ENCODE measurements around the gene ANXA6.

ANXA6 gene

DNA sequence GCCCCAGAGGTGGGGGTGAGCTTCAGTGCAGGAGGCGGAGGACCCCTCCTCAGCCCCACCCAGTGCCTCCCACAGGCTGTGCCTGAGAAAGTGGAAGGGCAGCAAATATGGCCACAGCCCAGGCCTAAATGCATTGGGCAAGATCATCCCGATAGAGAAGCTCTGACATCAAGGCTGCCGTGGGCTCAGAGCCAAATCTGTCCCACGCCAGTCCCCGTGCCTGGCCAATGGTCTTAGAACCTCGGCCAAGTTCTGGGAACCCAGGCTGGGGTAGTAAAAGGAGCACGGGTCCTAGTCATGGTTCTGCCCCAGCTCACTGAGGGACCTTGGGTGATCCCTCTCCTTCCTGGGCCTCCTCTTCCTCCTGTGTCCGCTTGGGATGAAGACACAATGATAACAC, 49.0 kb downstream of the ANXA6 start:
- H3K27ac ChIP-seq (ENCODE audit: low read length): no peak overlapping the region
- TF ChIP-seq EZH2phosphoT487 (IDR thresholded peaks at IDR 0.05; ENCODE audit: low read depth): no peak
- no peak for TF ChIP-seq CTCF (IDR thresholded peaks at IDR 0.05; ENCODE audit: low read depth, low read length)
- no peaks in the 10 kb centered on the region for H3K36me3 ChIP-seq (replicated peaks; ENCODE audit: low read depth, low read length)

DNA sequence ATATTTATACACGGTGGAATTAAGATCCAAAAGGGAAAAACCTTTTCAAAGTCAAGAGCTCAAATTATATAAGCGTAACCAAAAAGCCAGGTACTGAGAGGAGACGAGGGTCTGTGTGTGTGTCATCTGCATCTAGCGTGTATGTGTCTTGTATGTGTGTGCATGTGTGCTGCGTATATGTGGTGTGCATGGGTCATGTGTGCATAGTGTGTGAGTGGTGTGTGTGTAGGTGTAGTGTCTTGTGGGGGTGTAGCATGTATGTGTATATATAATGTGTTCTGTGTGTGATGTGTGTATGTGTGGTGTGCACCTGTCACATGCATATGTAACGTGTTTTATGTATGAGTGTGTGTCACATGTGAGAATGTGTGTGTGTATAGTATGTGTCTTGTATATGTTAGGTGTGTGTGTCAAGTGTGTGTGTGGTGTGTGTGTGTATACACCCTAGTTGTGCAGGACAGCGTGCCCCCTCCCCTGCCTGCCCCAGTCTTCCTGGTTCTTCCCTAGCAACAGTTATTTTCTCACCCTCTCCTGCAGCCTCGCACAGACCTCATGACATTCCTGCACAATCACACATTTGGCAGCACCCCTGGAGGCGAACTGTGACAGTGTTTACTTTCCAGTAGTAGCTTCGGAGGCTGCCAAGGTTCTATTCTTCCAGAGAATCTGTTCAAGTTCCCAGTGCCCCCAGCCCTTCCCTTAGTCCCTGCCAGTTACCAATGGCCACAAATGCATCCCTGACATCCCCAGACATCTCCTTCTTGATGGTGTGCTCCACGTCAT, 49.6 kb downstream of the ANXA6 start:
- Histone ChIP-seq H3K27ac (ENCODE audit: low read length) (no peak overlapping the region), H3K36me3 (replicated peaks; ENCODE audit: low read depth, low read length) (no peaks in the 10 kb centered on the region), H3K4me1 (ENCODE audit: low read length) (peaks cover 25% of the 10 kb centered on the region), H3K9me3 (ENCODE audit: insufficient read depth, low read length) (no peaks in the 10 kb centered on the region), H3K4me2 (ENCODE audit: low read length) (no peak overlapping the region), H3K79me2 (ENCODE audit: low read length) (no peaks in the 10 kb centered on the region), H4K20me1 (ENCODE audit: insufficient read depth, low read length) (no peaks in the 10 kb centered on the region), H3K9ac (ENCODE audit: low read length) (no peak overlapping the region), H2AFZ (ENCODE audit: low read depth, low read length) (no peak overlapping the region), H3K4me3 (ENCODE audit: low read length) (no peak overlapping the region), H3K27me3 (ENCODE audit: low read depth, low read length) (peaks cover 2% of the 10 kb centered on the region)
- TF ChIP-seq EZH2phosphoT487 (IDR thresholded peaks at IDR 0.05; ENCODE audit: low read depth) (no peak), CTCF (IDR thresholded peaks at IDR 0.05; ENCODE audit: low read depth, low read length) (no peak)

More for the DNA sequence above, 49.0 kb downstream of the ANXA6 start:
- no peaks in the 10 kb centered on the region for H3K79me2 ChIP-seq (ENCODE audit: low read length)
- H3K4me1 ChIP-seq (ENCODE audit: low read length): peaks cover 29% of the 10 kb centered on the region
- H3K27me3 ChIP-seq (ENCODE audit: low read depth, low read length): peaks cover 2% of the 10 kb centered on the region
- H3K4me2 ChIP-seq (ENCODE audit: low read length): no peak overlapping the region
- no peak overlapping the region for H2AFZ ChIP-seq (ENCODE audit: low read depth, low read length)
- no peaks in the 10 kb centered on the region for H4K20me1 ChIP-seq (ENCODE audit: insufficient read depth, low read length)
- H3K4me3 ChIP-seq (ENCODE audit: low read length): no peak overlapping the region
- H3K9ac ChIP-seq (ENCODE audit: low read length): no peak overlapping the region
- no peaks in the 10 kb centered on the region for H3K9me3 ChIP-seq (ENCODE audit: insufficient read depth, low read length)

GRCh38 chr5:151107084-151107483, 50.5 kb downstream of the ANXA6 start:
- no peak for TF ChIP-seq EZH2phosphoT487 (IDR thresholded peaks at IDR 0.05; ENCODE audit: low read depth)
- no peak for TF ChIP-seq CTCF (IDR thresholded peaks at IDR 0.05; ENCODE audit: low read depth, low read length)
- Histone ChIP-seq H3K27me3 (ENCODE audit: low read depth, low read length) (peaks cover 2% of the 10 kb centered on the region), H3K79me2 (ENCODE audit: low read length) (no peaks in the 10 kb centered on the region), H3K4me2 (ENCODE audit: low read length) (no peak overlapping the region), H3K36me3 (replicated peaks; ENCODE audit: low read depth, low read length) (no peaks in the 10 kb centered on the region), H3K9ac (ENCODE audit: low read length) (no peak overlapping the region), H3K4me3 (ENCODE audit: low read length) (no peak overlapping the region), H3K4me1 (ENCODE audit: low read length) (peaks cover 19% of the 10 kb centered on the region), H3K9me3 (ENCODE audit: insufficient read depth, low read length) (no peaks in the 10 kb centered on the region), H3K27ac (ENCODE audit: low read length) (no peak overlapping the region), H4K20me1 (ENCODE audit: insufficient read depth, low read length) (no peaks in the 10 kb centered on the region), H2AFZ (ENCODE audit: low read depth, low read length) (no peak overlapping the region)

DNA sequence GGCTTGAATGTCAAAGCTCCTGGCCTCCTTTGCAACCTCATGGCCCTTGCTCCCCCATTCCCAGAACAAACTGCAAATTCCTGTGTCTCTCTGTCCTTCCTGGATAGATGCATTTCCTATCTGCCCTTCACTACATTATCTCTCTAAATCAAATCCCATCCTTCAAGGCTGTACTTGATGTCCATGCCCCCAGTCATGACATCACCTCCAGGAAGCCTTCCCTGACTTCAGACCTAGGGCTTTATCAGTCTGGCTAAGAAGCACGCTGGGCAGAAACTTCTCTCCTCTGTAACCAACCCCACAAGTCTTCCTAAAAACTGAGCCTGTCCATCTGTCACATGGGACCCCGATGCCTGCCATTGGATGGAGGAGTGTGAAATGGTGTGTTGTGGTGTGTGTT, 51.1 kb downstream of the ANXA6 start:
- H3K4me3 ChIP-seq (ENCODE audit: low read length): no peak overlapping the region
- peaks cover 17% of the 10 kb centered on the region for H3K4me1 ChIP-seq (ENCODE audit: low read length)
- H2AFZ ChIP-seq (ENCODE audit: low read depth, low read length): no peak overlapping the region
- H4K20me1 ChIP-seq (ENCODE audit: insufficient read depth, low read length): no peaks in the 10 kb centered on the region
- no peak overlapping the region for H3K9ac ChIP-seq (ENCODE audit: low read length)
- H3K36me3 ChIP-seq (replicated peaks; ENCODE audit: low read depth, low read length): no peaks in the 10 kb centered on the region
- no peak for TF ChIP-seq EZH2phosphoT487 (IDR thresholded peaks at IDR 0.05; ENCODE audit: low read depth)
- TF ChIP-seq CTCF (IDR thresholded peaks at IDR 0.05; ENCODE audit: low read depth, low read length): no peak
- peaks cover 2% of the 10 kb centered on the region for H3K27me3 ChIP-seq (ENCODE audit: low read depth, low read length)
- H3K27ac ChIP-seq (ENCODE audit: low read length): no peak overlapping the region
- no peaks in the 10 kb centered on the region for H3K9me3 ChIP-seq (ENCODE audit: insufficient read depth, low read length)
- H3K4me2 ChIP-seq (ENCODE audit: low read length): no peak overlapping the region
- H3K79me2 ChIP-seq (ENCODE audit: low read length): no peaks in the 10 kb centered on the region

Measured in OCI-LY3 (cell line).